HepG2 (cell line): ENCODE measurements around the gene NOP9. TPM values are rescaled to one million over a fixed set of nuclear protein-coding genes. Genes with fewer than 3 reads are reported as not detected.

Source experiments
- FOXA3 ChIP-seq: IDR thresholded peaks from 2 replicates; pipeline ENCODE4 v1.6.1; 2016; ENCODE audit warnings: missing genetic modification reagents, missing compliant biosample characterization
- HHEX ChIP-seq: IDR thresholded peaks from 2 replicates; pipeline ENCODE4 v1.6.1; 2016; ENCODE audit warnings: control low read depth
- RARG ChIP-seq: sonication (generic); formaldehyde crosslinking; IDR thresholded peaks from 2 replicates; pipeline ENCODE4 v1.4.0; 2020; ENCODE audit warnings: low read depth, mild to moderate bottlenecking, missing genetic modification reagents
- TFDP2 ChIP-seq: sonication (generic); formaldehyde crosslinking; IDR thresholded peaks from 2 replicates; pipeline ENCODE4 v1.4.0; 2020; ENCODE audit warnings: missing genetic modification reagents
- ZBTB14 ChIP-seq: sonication (generic); formaldehyde crosslinking; IDR thresholded peaks from 2 replicates; pipeline ENCODE4 v1.4.0; 2020; ENCODE audit warnings: missing genetic modification reagents
- ZNF260 ChIP-seq: sonication (generic); formaldehyde crosslinking; IDR thresholded peaks from 2 replicates; pipeline ENCODE4 v1.4.0; 2020; ENCODE audit warnings: missing genetic modification reagents, low read depth, mild to moderate bottlenecking, borderline replicate concordance
- ZNF30 ChIP-seq: sonication (generic); formaldehyde crosslinking; IDR thresholded peaks from 2 replicates; pipeline ENCODE4 v1.5.0; 2020; ENCODE audit warnings: mild to moderate bottlenecking, missing genetic modification reagents
- ZNF441 ChIP-seq: sonication (generic); formaldehyde crosslinking; IDR thresholded peaks from 2 replicates; pipeline ENCODE4 v1.7.0; 2021; ENCODE audit warnings: missing genetic modification reagents, borderline replicate concordance
- ZNF891 ChIP-seq: sonication (generic); formaldehyde crosslinking; IDR thresholded peaks from 2 replicates; pipeline ENCODE4 v1.5.0; 2020; ENCODE audit warnings: mild to moderate bottlenecking, missing genetic modification reagents
- polyA plus RNA-seq, 8 experiments: library from polyadenylated mRNA; depleted of rRNA in 3 of 8; stranded (reverse) in 7 of 8; unstranded in 1 of 8; fragments of >200 nt; fragmentation: Illumina TruSeq in 4 of 8; extraction: Trizol in 4 of 8; gene quantifications; 2 replicates each; pipeline versions ENCODE4 v1.2.1 to v1.2.3, GENCODE V29; 2011 to 2016; ENCODE audit warnings: low read depth in 4 of 8, missing spikeins in 1 of 8, mixed read lengths in 1 of 8; ENCODE audit not compliant: insufficient read depth in 1 of 8
- total RNA-seq, 5 experiments: library from RNA; depleted of rRNA; stranded (reverse); fragments of >200 nt; fragmentation: Illumina TruSeq; extraction: Trizol; gene quantifications; 2 replicates each; pipeline ENCODE4 v1.2.3, GENCODE V29; 2016; ENCODE audit warnings: low read depth in 1 of 5

The NOP9 gene
- total and polyA plus RNA-seq, 2 of the 13 experiments (the other 11 are each of a cell fraction or from before 2014, with no cell fraction given), result 24.5 to 61.6 TPM

DNA sequence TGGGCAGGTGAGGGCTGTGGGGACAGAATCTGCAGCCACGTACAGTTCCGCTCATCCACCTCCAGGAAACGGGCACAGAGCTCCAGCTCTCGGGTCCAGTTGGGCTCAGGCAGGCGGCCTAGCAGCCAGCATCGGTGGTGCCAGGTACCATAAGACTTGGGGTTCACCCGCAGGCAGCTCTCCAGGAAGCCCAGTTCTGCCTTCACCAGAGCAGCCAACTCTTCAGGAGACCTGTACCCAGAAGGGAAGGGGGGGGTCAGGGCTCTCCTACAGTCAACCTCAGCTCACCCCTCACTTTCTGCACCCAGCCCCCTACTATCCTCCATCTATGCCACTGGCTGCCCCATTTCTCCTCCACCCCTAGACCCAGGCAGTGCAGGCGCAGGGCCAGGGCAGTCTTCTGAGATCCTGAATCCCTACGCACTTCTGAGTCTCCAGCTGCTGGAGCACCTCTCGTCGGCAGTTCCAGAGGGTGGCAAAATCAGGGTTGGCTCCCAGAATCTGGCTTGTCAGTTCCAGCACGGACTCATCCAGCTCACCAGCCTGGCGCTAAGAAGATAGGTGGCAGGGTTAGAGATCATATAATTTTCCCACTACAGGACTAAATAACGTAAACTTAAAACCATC is 29.6 kb upstream of the NOP9 start (continued):
- TF ChIP-seq FOXA3 (CRISPR knock-in tag) (no peak), ZNF30 (CRISPR knock-in tag) (no peak), HHEX (CRISPR knock-in tag) (no peak), TFDP2 (CRISPR knock-in tag) (no peak), RARG (CRISPR knock-in tag) (0 out of 2 replicates have a peak, but pooled peaks have one; percentile 5), ZBTB14 (CRISPR knock-in tag) (0 out of 2 replicates have a peak, but pooled peaks have one; percentile 10), ZNF441 (CRISPR knock-in tag) (no peak), ZNF891 (0 out of 2 replicates have a peak, but pooled peaks have one; percentile 17), ZNF260 (CRISPR knock-in tag) (0 out of 2 replicates have a peak, but pooled peaks have one; percentile 5)
